Measurements from ENCODE around the gene LIN28B. TPM values are rescaled to one million over a fixed set of nuclear protein-coding genes. Genes with fewer than 3 reads are reported as not detected.
A peak's percentile ranks its signal among the peaks of the same experiment; 100 is the strongest.
"Not testable (repeated sequence)": the region's sequence is repeated elsewhere in the genome, so short reads cannot be mapped to it uniquely, and the experiment has no call there.

The LIN28B gene
- total RNA-seq, 1 donor from 2014 or later = 35.2 TPM

- no peak for TF ChIP-seq CTCF (IDR thresholded peaks at IDR 0.05; ENCODE audit: unreplicated experiment)
- H3K27ac Mint-ChIP-seq = peak overlapping the region; percentile 21
- H3K4me3 Mint-ChIP-seq (ENCODE audit: low read depth) = no peak overlapping the region
- no peak for DNase-seq (ENCODE audit: low spot score, unreplicated experiment)
- H3K27me3 Mint-ChIP-seq = no peaks in the 10 kb centered on the region
- no peaks in the 10 kb centered on the region for H3K9me3 Mint-ChIP-seq (ENCODE audit: low read depth)
- peaks cover 5% of the 10 kb centered on the region for H3K36me3 Mint-ChIP-seq (ENCODE audit: insufficient read depth)
- peaks cover 19% of the 10 kb centered on the region for H3K4me1 Mint-ChIP-seq (ENCODE audit: low read depth)
Observed at GRCh38 chr6:105067329-105067728, 110.4 kb downstream of the LIN28B start.

- Mint-ChIP-seq H3K4me1 (ENCODE audit: low read depth) (peaks cover 19% of the 10 kb centered on the region), H3K4me3 (ENCODE audit: low read depth) (no peak overlapping the region), H3K27me3 (no peaks in the 10 kb centered on the region), H3K27ac (no peak overlapping the region), H3K9me3 (ENCODE audit: low read depth) (no peaks in the 10 kb centered on the region), H3K36me3 (ENCODE audit: insufficient read depth) (peaks cover 3% of the 10 kb centered on the region)
- DNase-seq (ENCODE audit: low spot score, unreplicated experiment) = no peak
- no peak for TF ChIP-seq CTCF (IDR thresholded peaks at IDR 0.05; ENCODE audit: unreplicated experiment)
Observed at GRCh38 chr6:105068407-105068806, 111.5 kb downstream of the LIN28B start.

GRCh38 chr6:105069821-105070445, 113.0 kb downstream of the LIN28B start:
- Mint-ChIP-seq H3K27me3 (no peaks in the 10 kb centered on the region), H3K4me3 (ENCODE audit: low read depth) (no peak overlapping the region), H3K36me3 (ENCODE audit: insufficient read depth) (peaks cover 2% of the 10 kb centered on the region), H3K9me3 (ENCODE audit: low read depth) (no peaks in the 10 kb centered on the region), H3K27ac (peak overlapping the region; percentile 39), H3K4me1 (ENCODE audit: low read depth) (peaks cover 19% of the 10 kb centered on the region)
- no peak for DNase-seq (ENCODE audit: low spot score, unreplicated experiment)
- no peak for TF ChIP-seq CTCF (IDR thresholded peaks at IDR 0.05; ENCODE audit: unreplicated experiment)

GRCh38 chr6:105072798-105073199, 115.9 kb downstream of the LIN28B start:
- TF ChIP-seq CTCF (IDR thresholded peaks at IDR 0.05; ENCODE audit: unreplicated experiment) = no peak
- Mint-ChIP-seq H3K9me3 (ENCODE audit: low read depth) (no peaks in the 10 kb centered on the region), H3K27me3 (no peaks in the 10 kb centered on the region), H3K4me1 (ENCODE audit: low read depth) (peaks cover 6% of the 10 kb centered on the region), H3K36me3 (ENCODE audit: insufficient read depth) (no peaks in the 10 kb centered on the region), H3K4me3 (ENCODE audit: low read depth) (no peak overlapping the region), H3K27ac (no peak overlapping the region)
- DNase-seq (ENCODE audit: low spot score, unreplicated experiment) = no peak

- H3K27me3 Mint-ChIP-seq = no peaks in the 10 kb centered on the region
- peak overlapping the region; percentile 84 for H3K27ac Mint-ChIP-seq
Observed at GRCh38 chr6:105075210-105075609, 118.3 kb downstream of the LIN28B start.

GRCh38 chr6:105076418-105076817, 119.5 kb downstream of the LIN28B start:
- not testable (repeated sequence) for DNase-seq (ENCODE audit: low spot score, unreplicated experiment); H3K4me3 Mint-ChIP-seq (ENCODE audit: low read depth); H3K4me1 Mint-ChIP-seq (ENCODE audit: low read depth); H3K36me3 Mint-ChIP-seq (ENCODE audit: insufficient read depth); H3K27ac Mint-ChIP-seq; H3K9me3 Mint-ChIP-seq (ENCODE audit: low read depth); H3K27me3 Mint-ChIP-seq

More at GRCh38 chr6:105075210-105075609, 118.3 kb downstream of the LIN28B start:
- Mint-ChIP-seq H3K36me3 (ENCODE audit: insufficient read depth) (peaks cover 2% of the 10 kb centered on the region), H3K4me3 (ENCODE audit: low read depth) (no peak overlapping the region), H3K4me1 (ENCODE audit: low read depth) (peaks cover 4% of the 10 kb centered on the region), H3K9me3 (ENCODE audit: low read depth) (no peaks in the 10 kb centered on the region)
- DNase-seq (ENCODE audit: low spot score, unreplicated experiment) = no peak
- no peak for TF ChIP-seq CTCF (IDR thresholded peaks at IDR 0.05; ENCODE audit: unreplicated experiment)

Data from progenitor cell of endocrine pancreas (in vitro differentiated cells).